PC-9 (cell line): ENCODE measurements around the gene PLEKHA6.

Experiments
- EZH2 ChIP-seq: fragments of 200-600 bp; sonication (generic); IDR thresholded peaks from 2 replicates; pipeline ENCODE4 v1.8.0; 2017; ENCODE audit warnings: antibody characterized with exemption, low read depth
- TF ChIP-seq, protein P1 (sequence below): fragments of 200-600 bp; sonication (generic); conservative IDR thresholded peaks from 2 replicates; pipeline ENCODE4 v1.6.1; 2017; ENCODE audit warnings: mixed run types, antibody characterized with exemption, mild to moderate bottlenecking, moderate library complexity

DNA sequence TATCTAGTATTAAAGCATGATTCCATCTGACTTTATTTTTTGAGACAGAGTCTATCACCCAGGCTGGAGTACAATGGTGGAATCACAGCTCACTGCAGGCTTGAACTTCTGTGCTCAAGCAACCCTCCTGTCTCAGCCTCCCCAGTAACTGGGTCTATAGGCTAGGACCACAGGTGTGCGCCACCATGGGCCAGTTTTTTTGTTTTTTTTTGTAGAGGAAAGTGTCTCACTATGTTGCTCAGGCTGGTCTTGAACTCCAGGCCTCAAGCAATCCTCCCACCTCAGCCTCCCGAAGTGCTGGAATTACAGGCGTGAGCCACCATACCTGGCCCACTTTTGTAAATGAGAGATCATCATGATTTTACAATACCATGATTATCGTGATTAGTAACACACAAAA lies 42.7 kb upstream of the PLEKHA6 start:
- TF ChIP-seq, protein P1, sequence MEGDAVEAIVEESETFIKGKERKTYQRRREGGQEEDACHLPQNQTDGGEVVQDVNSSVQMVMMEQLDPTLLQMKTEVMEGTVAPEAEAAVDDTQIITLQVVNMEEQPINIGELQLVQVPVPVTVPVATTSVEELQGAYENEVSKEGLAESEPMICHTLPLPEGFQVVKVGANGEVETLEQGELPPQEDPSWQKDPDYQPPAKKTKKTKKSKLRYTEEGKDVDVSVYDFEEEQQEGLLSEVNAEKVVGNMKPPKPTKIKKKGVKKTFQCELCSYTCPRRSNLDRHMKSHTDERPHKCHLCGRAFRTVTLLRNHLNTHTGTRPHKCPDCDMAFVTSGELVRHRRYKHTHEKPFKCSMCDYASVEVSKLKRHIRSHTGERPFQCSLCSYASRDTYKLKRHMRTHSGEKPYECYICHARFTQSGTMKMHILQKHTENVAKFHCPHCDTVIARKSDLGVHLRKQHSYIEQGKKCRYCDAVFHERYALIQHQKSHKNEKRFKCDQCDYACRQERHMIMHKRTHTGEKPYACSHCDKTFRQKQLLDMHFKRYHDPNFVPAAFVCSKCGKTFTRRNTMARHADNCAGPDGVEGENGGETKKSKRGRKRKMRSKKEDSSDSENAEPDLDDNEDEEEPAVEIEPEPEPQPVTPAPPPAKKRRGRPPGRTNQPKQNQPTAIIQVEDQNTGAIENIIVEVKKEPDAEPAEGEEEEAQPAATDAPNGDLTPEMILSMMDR: no peak
- TF ChIP-seq EZH2: no peak
